ENCODE data around the gene LRRC53.

Gene LRRC53

GRCh38 chr1:74453277-74453676, 59.1 kb downstream of the LRRC53 start:
- no peak overlapping the region for H3K4me3 ChIP-seq (ENCODE audit: low read depth, low read length)
- in situ Hi-C loops (cut with HindIII; ENCODE audit: low sequenced_read_pairs), result no loop called here
- DNase-seq (ENCODE audit: low read depth), result no peak
- TF ChIP-seq CTCF (IDR thresholded peaks at IDR 0.05; ENCODE audit: low read depth, low read length, missing control alignments), result no peak

- DNase-seq (ENCODE audit: low read depth), result no peak
- H3K4me3 ChIP-seq (ENCODE audit: low read depth, low read length), result no peak overlapping the region
- in situ Hi-C loops (cut with HindIII; ENCODE audit: low sequenced_read_pairs), result no loop called here
- TF ChIP-seq CTCF (IDR thresholded peaks at IDR 0.05; ENCODE audit: low read depth, low read length, missing control alignments), result no peak
Observed at GRCh38 chr1:74452035-74452434, 60.4 kb downstream of the LRRC53 start.

- no peak for DNase-seq (ENCODE audit: low read depth)
- TF ChIP-seq CTCF (IDR thresholded peaks at IDR 0.05; ENCODE audit: low read depth, low read length, missing control alignments), result no peak
- in situ Hi-C loops (cut with HindIII; ENCODE audit: low sequenced_read_pairs), result no loop called here
- no peak overlapping the region for H3K4me3 ChIP-seq (ENCODE audit: low read depth, low read length)
Observed at GRCh38 chr1:74437035-74437434, 75.4 kb downstream of the LRRC53 start.

GRCh38 chr1:74436078-74436477, 76.3 kb downstream of the LRRC53 start:
- DNase-seq (ENCODE audit: low read depth), result no peak
- in situ Hi-C loops (cut with HindIII; ENCODE audit: low sequenced_read_pairs), result no loop called here
- TF ChIP-seq CTCF (IDR thresholded peaks at IDR 0.05; ENCODE audit: low read depth, low read length, missing control alignments), result no peak
- H3K4me3 ChIP-seq (ENCODE audit: low read depth, low read length), result no peak overlapping the region

- no peak for TF ChIP-seq CTCF (IDR thresholded peaks at IDR 0.05; ENCODE audit: low read depth, low read length, missing control alignments)
- in situ Hi-C loops (cut with HindIII; ENCODE audit: low sequenced_read_pairs), result no loop called here
- no peak for DNase-seq (ENCODE audit: low read depth)
- no peak overlapping the region for H3K4me3 ChIP-seq (ENCODE audit: low read depth, low read length)
Observed at GRCh38 chr1:74434321-74434720, 78.1 kb downstream of the LRRC53 start.

GRCh38 chr1:74432325-74432724, 80.1 kb downstream of the LRRC53 start:
- H3K4me3 ChIP-seq (ENCODE audit: low read depth, low read length), result no peak overlapping the region
- no peak for DNase-seq (ENCODE audit: low read depth)
- in situ Hi-C loops (cut with HindIII; ENCODE audit: low sequenced_read_pairs), result no loop called here
- no peak for TF ChIP-seq CTCF (IDR thresholded peaks at IDR 0.05; ENCODE audit: low read depth, low read length, missing control alignments)

GRCh38 chr1:74431531-74431930, 80.9 kb downstream of the LRRC53 start:
- DNase-seq (ENCODE audit: low read depth), result no peak
- in situ Hi-C loops (cut with HindIII; ENCODE audit: low sequenced_read_pairs), result no loop called here
- TF ChIP-seq CTCF (IDR thresholded peaks at IDR 0.05; ENCODE audit: low read depth, low read length, missing control alignments), result no peak
- H3K4me3 ChIP-seq (ENCODE audit: low read depth, low read length), result no peak overlapping the region
